H4 (cell line): Measurements from ENCODE around the gene HOXB7. TPM values are rescaled to one million over a fixed set of nuclear protein-coding genes. Genes with fewer than 3 reads are reported as not detected.

Source experiments
- DNase-seq: peaks from one replicate; pipeline ENCODE4 v3.0.0-alpha.2; 2015; ENCODE audit warnings: low spot score
- total RNA-seq: library from RNA; depleted of rRNA; stranded (reverse); fragments of >200 nt; shearing (Covaris generic); gene quantifications from 2 replicates; pipeline ENCODE4 v1.2.3, GENCODE V29; 2014

Gene HOXB7
- total RNA-seq, 1 experiment from 2014 or later, result 21.2 TPM

- no peak for DNase-seq
These were observed 31.4 kb downstream of the HOXB7 start for GRCh38 chr17:48579471-48579759.

DNA sequence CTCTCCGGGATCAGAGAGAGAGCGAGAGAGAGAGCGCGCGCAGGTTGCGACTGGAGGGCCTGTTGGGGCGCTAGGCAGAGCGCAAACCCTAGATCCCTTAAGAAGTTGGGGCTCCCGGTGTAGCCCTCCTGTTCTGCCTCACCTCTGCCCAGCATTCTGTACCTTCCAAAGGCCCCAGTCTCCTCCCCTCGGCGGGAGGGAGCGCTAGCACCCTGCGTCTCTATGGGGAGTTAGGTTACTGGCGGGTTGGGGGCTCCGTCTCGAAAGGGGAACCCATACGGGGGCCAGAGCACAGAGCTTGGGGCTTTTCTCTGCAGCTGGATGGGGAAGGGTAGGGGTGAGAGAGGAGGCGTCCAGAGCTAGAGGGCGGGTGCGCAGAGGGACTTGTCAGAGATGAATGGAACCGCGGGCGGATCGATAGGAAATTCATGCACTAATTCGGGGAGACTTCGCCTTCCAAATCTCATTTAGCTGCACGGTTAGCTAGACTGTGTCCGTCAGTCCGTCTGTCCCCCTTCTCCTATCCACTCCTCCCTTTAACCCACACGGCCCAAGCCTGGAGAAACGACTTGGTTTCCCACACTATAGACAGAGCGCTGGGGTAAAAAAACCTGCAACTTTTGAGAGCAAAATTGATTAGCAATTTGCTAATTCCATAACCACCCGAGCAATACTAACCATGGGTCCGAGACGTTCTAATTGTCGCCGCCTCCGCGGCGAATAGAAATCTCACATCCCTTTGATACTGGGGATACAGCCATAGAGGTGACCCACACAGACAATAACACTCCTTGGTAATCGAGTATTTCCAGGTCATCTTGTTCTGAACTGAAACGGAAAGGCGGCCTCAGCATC is 32.0 kb downstream of the HOXB7 start:
- DNase-seq, result no peak

DNA sequence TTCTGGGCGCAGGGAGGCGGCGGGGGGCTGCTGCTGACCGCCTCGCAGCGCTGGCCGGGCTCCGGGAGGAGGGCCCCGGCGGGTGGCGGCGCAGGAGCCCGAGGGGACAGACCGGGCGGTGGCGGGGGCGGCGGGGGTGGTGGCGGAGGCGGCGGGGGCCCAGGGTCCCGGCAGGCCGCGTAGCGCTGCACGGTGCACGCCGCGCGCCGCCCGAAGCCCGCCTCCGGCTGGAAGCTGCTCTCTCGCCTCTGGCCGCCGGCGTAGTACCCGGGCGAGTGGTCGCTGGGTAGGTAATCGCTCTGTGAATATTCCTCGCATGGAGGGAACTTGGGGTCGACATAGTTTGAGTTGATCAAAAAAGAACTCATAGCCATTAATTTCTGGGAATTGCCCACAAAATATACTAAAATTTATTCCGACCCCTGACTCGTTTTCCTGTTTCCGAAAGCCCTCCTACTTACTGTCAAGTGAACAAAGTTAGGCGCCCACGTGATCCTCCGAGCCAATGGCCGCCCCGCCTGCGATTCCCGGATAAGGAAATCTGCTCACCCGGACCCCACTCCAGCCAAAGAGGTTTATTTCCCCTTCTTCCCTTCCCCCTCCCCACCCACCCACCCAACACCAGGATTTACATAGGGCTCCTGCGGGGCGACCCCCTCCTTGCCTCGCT is 32.7 kb downstream of the HOXB7 start, which contains the start of gene HOXB4:
Gene HOXB4 (minus strand): TSS at position 405 of the 670 bp plus-strand sequence. CDS start 31 bp downstream, at position 374.
- no peak for DNase-seq

- DNase-seq, result no peak
These were observed 33.4 kb downstream of the HOXB7 start for GRCh38 chr17:48577330-48577945.

DNA sequence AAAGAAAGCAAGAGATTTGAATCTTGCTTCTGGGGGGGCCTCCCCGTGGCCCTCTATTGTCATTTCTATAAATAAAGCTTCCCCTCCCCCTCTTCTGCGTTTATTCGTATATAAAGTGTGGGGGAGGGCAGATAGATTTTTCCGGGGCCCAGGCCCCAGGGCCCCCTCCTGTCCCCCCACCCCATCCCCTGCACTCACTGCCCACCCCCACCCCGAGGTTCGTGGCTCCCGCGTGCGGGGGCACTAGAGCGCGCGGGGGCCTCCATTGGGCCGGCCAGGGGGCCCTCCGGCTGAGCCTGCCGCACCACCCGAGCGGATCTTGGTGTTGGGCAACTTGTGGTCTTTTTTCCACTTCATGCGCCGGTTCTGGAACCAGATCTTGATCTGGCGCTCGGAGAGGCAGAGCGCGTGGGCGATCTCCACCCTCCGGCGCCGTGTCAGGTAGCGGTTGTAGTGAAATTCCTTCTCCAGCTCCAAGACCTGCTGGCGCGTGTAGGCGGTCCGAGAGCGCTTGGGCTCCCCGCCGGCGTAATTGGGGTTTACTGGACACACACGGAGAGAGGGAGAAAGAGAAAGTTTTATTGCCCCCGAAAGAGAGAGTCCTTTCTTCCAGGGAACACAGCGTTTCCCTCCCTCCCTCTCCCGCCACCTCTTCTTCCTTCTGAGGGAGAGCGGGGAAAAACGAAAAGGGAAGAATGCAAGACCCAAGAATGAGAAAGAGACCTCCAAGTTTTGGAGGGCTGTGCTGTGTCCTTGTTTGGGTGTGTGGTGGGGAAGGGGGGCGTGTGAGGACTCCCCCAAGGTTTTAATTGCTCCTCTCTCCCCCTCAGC is 34.1 kb downstream of the HOXB7 start:
- peak; percentile 56 for DNase-seq

GRCh38 chr17:48575673-48576478 is 34.9 kb downstream of the HOXB7 start:
- no peak for DNase-seq

DNA sequence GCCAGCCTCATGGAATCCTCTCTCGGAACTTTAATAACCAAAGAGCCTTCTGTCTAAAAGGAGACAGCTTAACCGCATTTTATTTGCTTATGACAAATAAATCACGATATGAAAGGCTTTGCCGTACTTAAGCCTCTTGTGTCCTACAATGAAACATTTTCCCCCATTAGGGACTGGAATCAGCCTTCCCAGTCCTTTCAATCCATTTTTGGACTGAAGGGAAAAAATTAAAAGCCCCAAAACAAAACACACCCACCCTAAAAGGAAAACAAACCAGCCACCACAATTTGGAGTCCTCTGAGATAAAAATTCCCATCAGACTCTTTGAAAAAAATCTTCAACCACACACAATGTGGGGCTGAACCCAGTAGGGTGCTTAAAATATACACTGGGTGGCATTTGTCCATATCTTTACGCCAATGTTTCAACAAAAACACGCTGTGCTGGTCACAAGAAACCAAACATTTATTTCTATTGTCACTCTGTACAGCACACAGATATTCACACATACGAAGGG is 35.7 kb downstream of the HOXB7 start:
- no peak for DNase-seq

GRCh38 chr17:48574505-48575065 is 36.2 kb downstream of the HOXB7 start:
- no peak for DNase-seq

DNA sequence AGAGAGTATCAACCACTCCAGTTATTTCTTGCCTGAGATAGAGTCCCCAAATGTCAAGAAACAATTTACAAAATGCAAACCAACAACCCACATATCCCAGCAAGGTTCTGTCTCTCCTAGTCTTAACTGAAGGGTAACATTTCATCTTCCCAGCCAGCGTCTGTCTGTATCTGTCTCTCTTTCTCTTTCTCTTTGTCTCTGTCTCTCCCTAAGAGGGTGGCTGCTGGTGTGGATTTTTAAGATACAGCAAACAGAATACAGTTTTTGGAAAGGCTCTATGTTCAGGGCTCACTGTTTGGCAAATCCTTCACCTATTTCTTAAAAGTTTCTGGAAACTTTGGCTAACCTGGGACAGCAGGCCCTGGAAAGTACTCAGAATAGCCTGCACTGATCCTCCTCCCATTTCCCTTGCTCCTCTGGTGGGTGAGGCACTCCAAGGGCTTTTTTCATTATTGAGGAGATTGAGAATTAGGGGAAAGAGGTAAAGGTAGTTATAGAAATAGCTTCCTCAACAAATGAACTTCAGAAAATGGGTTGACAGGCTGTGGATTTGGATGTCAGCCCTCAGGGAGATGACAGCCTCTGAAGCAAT is 38.9 kb downstream of the HOXB7 start:
- no peak for DNase-seq

- DNase-seq, result no peak
These were observed 39.6 kb downstream of the HOXB7 start for GRCh38 chr17:48571024-48571818.

DNA sequence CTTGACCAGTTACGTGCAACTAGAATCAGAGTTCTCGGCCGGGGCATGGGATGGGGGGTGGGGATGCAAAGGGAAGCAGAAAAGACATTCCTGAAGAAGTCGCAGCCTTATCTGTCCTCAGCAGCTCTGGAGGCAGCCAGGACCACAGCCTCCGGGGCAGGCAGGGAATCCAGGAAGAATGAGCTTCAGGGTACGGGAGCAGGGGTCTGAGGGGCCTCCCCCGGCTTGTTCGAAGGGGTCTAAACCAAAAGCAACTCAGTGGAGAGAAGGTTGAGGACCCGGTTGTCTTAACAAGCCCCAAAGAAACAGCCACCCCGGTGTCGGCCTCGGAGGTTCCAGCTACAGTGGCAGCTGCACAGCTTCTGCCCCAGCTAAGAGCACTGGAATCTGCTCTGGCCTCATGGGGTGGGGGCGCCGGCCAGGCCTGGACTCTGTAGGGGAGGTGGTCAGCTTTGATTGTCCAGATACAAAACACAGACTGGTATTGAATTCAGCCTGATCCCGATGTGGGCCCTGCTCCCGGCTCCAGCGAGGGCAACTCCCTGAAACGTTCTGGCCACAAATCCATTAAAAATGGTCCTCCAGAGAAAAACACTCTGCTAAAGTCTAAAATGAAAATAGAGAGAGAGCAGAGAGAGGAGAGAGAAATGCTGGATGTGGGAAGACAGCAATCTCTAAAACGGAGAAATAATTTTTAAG is 40.3 kb downstream of the HOXB7 start:
- DNase-seq, result no peak

GRCh38 chr17:48569674-48570324 is 41.0 kb downstream of the HOXB7 start:
- no peak for DNase-seq

- DNase-seq, result no peak
These were observed 41.6 kb downstream of the HOXB7 start for GRCh38 chr17:48569240-48569582.

- DNase-seq, result no peak
These were observed 42.1 kb downstream of the HOXB7 start for GRCh38 chr17:48568499-48569239.

DNA sequence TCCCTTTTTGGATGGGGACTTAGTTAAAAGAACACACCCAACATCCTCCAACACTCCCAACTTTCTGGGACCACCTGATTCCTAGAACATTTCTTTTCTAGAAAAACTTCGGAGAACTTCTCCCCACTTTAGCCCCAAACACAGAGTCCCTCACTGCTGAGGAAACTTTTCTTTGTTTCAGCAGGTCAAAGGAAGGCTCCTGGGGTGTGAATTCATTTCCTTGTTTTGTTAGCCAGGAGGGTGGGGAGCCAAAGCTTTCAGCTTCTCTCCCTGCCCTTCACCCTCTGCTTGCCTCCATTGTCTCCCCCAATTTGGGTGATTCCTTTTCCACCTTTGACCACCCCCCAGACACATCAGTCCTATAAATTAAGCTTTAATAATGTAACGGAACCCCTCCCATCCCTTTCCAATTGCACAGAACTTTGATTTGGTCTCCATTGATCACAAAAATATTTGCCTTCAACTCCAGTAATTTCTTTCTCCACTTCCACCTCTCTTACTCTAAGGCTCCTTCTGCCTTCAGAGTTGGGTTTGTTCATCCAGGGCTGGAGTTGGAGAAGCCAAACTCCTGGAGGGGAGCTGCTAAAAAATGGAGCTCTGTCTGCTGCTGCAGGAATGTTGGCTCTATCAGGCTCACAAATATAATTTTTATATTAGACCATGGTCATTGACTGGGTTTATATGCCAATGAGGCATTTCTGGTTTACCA is 43.0 kb downstream of the HOXB7 start:
- no peak for DNase-seq

DNA sequence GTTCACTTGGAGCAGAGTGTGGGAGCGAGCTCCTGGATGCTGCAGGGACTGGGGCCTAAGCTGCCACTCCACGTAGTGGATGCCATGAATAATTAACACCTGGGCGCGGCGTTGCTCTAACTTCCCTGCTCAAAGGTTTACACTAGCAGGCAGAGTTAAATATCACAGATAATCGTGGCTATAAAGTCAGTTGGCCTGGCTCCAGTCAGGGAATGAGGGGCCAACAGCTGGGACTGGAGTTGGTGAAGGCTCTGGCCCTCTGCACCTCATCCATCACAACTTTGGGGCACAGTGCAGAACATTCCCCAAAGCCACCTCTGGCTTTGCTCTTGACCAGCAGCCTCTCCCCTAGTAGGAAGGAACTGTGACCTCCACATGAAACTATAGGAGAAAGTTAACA is 43.6 kb downstream of the HOXB7 start:
- DNase-seq, result no peak

- DNase-seq, result no peak
These were observed 44.1 kb downstream of the HOXB7 start for GRCh38 chr17:48566717-48567116.
